ENCODE results near the gene UGT1A8.
"Not testable (repeated sequence)": the region's sequence is repeated elsewhere in the genome, so short reads cannot be mapped to it uniquely, and the experiment has no call there.

UGT1A8 gene

GRCh38 chr2:233689031-233689430 is 71.6 kb downstream of the UGT1A8 start:
- no peak for DNase-seq

GRCh38 chr2:233689501-233689900 is 72.1 kb downstream of the UGT1A8 start:
- no peak for DNase-seq

GRCh38 chr2:233690444-233690843 is 73.0 kb downstream of the UGT1A8 start:
- DNase-seq = no peak

GRCh38 chr2:233691443-233692433 is 74.3 kb downstream of the UGT1A8 start:
- no peak for DNase-seq

- DNase-seq = no peak
Measured at GRCh38 chr2:233692648-233693047, 75.2 kb downstream of the UGT1A8 start, which contains the start of gene UGT1A6. Gene UGT1A6, plus strand, starts transcription at chr2:233692890. Its CDS starts 115 bp downstream, at chr2:233693005.

- DNase-seq = no peak
Measured at GRCh38 chr2:233693963-233694362, 76.5 kb downstream of the UGT1A8 start.

- DNase-seq = no peak
Measured at GRCh38 chr2:233698740-233699139, 81.3 kb downstream of the UGT1A8 start.

GRCh38 chr2:233699424-233700027 is 82.1 kb downstream of the UGT1A8 start:
- DNase-seq = no peak

- peak; percentile 32 for DNase-seq
Measured at GRCh38 chr2:233700028-233700635, 82.7 kb downstream of the UGT1A8 start.

- DNase-seq = not testable (repeated sequence)
Measured at GRCh38 chr2:233700842-233701241, 83.4 kb downstream of the UGT1A8 start.

- no peak for DNase-seq
Measured at GRCh38 chr2:233702238-233702637, 84.8 kb downstream of the UGT1A8 start.

- no peak for DNase-seq
Measured at GRCh38 chr2:233705911-233706506, 88.6 kb downstream of the UGT1A8 start.

- DNase-seq = peak; percentile 55
Measured at GRCh38 chr2:233706720-233707119, 89.3 kb downstream of the UGT1A8 start.

GRCh38 chr2:233707940-233708644 is 90.7 kb downstream of the UGT1A8 start:
- DNase-seq = no peak

GRCh38 chr2:233708942-233709341 is 91.5 kb downstream of the UGT1A8 start:
- no peak for DNase-seq

GRCh38 chr2:233711312-233712008 is 94.0 kb downstream of the UGT1A8 start:
- DNase-seq = peak; percentile 75

- DNase-seq = no peak
Measured at GRCh38 chr2:233712611-233713261, 95.3 kb downstream of the UGT1A8 start, which contains the start of gene UGT1A5. Gene UGT1A5, plus strand, starts transcription at chr2:233712907. Its CDS starts 85 bp downstream, at chr2:233712992.

- DNase-seq = no peak
Measured at GRCh38 chr2:233713262-233713615, 95.8 kb downstream of the UGT1A8 start.

- DNase-seq = no peak
Measured at GRCh38 chr2:233714121-233714520, 96.7 kb downstream of the UGT1A8 start.

GRCh38 chr2:233718552-233718951 is 101.1 kb downstream of the UGT1A8 start, which contains the start of gene UGT1A4:
Gene UGT1A4, plus strand, starts transcription at chr2:233718736. Its CDS starts 85 bp downstream, at chr2:233718821.
- no peak for DNase-seq

GRCh38 chr2:233728723-233729301 is 111.4 kb downstream of the UGT1A8 start, which contains the start of gene UGT1A3:
Gene UGT1A3, plus strand, starts transcription at chr2:233729042. Its CDS starts 85 bp downstream, at chr2:233729127.
- no peak for DNase-seq
